Activated CD4-positive, alpha-beta T cell treated with anti-CD3 and anti-CD28 coated beads, Interleukin-2, amount 10 ng/mL, durations not matched to agents 7 days and 5 days (primary cell): ENCODE results near the gene CPOX. TPM values are rescaled to one million over a fixed set of nuclear protein-coding genes. Genes with fewer than 3 reads are reported as not detected.

Source experiments
- CTCF ChIA-PET: fragments of 350-600 bp; sonication (Branson Sonifier 250); formaldehyde crosslinking; loops from one replicate; lab custom pipeline; 2021; ENCODE audit warnings: antibody characterized with exemption; lab: Charles Lee
- POLR2A ChIA-PET: fragments of 350-600 bp; sonication (Branson Sonifier 250); formaldehyde crosslinking; loops from one replicate; lab custom pipeline; 2021; ENCODE audit warnings: antibody characterized with exemption; lab: Charles Lee
- DNase-seq: peaks from one replicate; pipeline ENCODE4 v3.0.0-alpha.2; 2020
- H3K27ac Mint-ChIP-seq: one replicate; pipeline ENCODE4 v1.8.0; 2021; ENCODE audit warnings: mild to moderate bottlenecking, moderate library complexity, mixed read lengths
- H3K27me3 Mint-ChIP-seq: one replicate; pipeline ENCODE4 v1.8.0; 2021; ENCODE audit warnings: mixed read lengths
- H3K36me3 Mint-ChIP-seq: one replicate; pipeline ENCODE4 v1.8.0; 2021; ENCODE audit warnings: low read depth, mixed read lengths
- H3K4me1 Mint-ChIP-seq: one replicate; pipeline ENCODE4 v1.8.0; 2021; ENCODE audit warnings: mixed read lengths
- H3K4me3 Mint-ChIP-seq: one replicate; pipeline ENCODE4 v1.8.0; 2021; ENCODE audit warnings: mild to moderate bottlenecking, moderate library complexity, mixed read lengths
- H3K9me3 Mint-ChIP-seq: one replicate; pipeline ENCODE4 v1.8.0; 2021; ENCODE audit warnings: mixed read lengths
- total RNA-seq, 2 experiments: library from RNA; stranded (reverse); gene quantifications; one replicate each; pipeline ENCODE4 v1.2.3, GENCODE V29; 2021

The CPOX gene
- total RNA-seq, 2 experiments from 2014 or later = 60.4 to 66.3 TPM

GRCh38 chr3:98557324-98558010, 35.9 kb downstream of the CPOX start:
- Mint-ChIP-seq H3K36me3 (peaks cover 36% of the 10 kb centered on the region), H3K27ac (peak overlapping the region; percentile 96), H3K9me3 (peaks cover 6% of the 10 kb centered on the region), H3K4me1 (peaks cover 85% of the 10 kb centered on the region), H3K27me3 (no peaks in the 10 kb centered on the region), H3K4me3 (peak overlapping the region; percentile 72)
- ChIA-PET POLR2A (interaction anchor here (0.6 to 3.4 kb wide), 3 partner anchors 12 to 35 kb away, joined by 3 to 19 read pairs (median 4); partner anchors contain the start of gene CLDND1), CTCF (interaction anchor here (1.1 to 3.5 kb wide), 8 partner anchors 9 to 37 kb away, joined by 3 to 10 read pairs (median 4); no protein-coding TSS in a partner anchor)
- DNase-seq = peak; percentile 50

- H3K27ac Mint-ChIP-seq = peak overlapping the region; percentile 96
- CTCF ChIA-PET = interaction anchor here (1.2 to 3.5 kb wide), 4 partner anchors 9 to 20 kb away, joined by 3 to 10 read pairs (median 4); no protein-coding TSS in a partner anchor
- peaks cover 6% of the 10 kb centered on the region for H3K9me3 Mint-ChIP-seq
- peaks cover 45% of the 10 kb centered on the region for H3K36me3 Mint-ChIP-seq
- POLR2A ChIA-PET = interaction anchor here (0.5 to 3.4 kb wide), 5 partner anchors 9 to 34 kb away, joined by 3 to 19 read pairs (median 4); partner anchors contain the start of gene CLDND1
- H3K4me1 Mint-ChIP-seq = peaks cover 87% of the 10 kb centered on the region
- peak overlapping the region; percentile 72 for H3K4me3 Mint-ChIP-seq
- DNase-seq = peak; percentile 90
- no peaks in the 10 kb centered on the region for H3K27me3 Mint-ChIP-seq
These were observed 37.0 kb downstream of the CPOX start for GRCh38 chr3:98556164-98557130.

- POLR2A ChIA-PET = interaction anchor here (0.9 to 3.4 kb wide), 2 partner anchors 9 to 33 kb away, joined by 4 to 19 read pairs; partner anchors contain the start of gene CLDND1
- Mint-ChIP-seq H3K27ac (peak overlapping the region; percentile 96), H3K9me3 (peaks cover 12% of the 10 kb centered on the region), H3K27me3 (no peaks in the 10 kb centered on the region), H3K36me3 (peaks cover 55% of the 10 kb centered on the region), H3K4me1 (peaks cover 93% of the 10 kb centered on the region), H3K4me3 (peak overlapping the region; percentile 72)
- no peak for DNase-seq
- CTCF ChIA-PET = interaction anchor here (0.8 to 3.5 kb wide), 9 partner anchors 9 to 30 kb away, joined by 3 to 10 read pairs (median 4); no protein-coding TSS in a partner anchor
These were observed 38.4 kb downstream of the CPOX start for GRCh38 chr3:98555025-98555379.

GRCh38 chr3:98554580-98554979, 38.8 kb downstream of the CPOX start:
- ChIA-PET CTCF (interaction anchor here (0.8 to 3.5 kb wide), 8 partner anchors 12 to 30 kb away, joined by 3 to 10 read pairs (median 4); no protein-coding TSS in a partner anchor), POLR2A (interaction anchor here (0.9 to 3.4 kb wide), 2 partner anchors 10 to 32 kb away, joined by 4 to 19 read pairs; partner anchors contain the start of gene CLDND1)
- H3K27me3 Mint-ChIP-seq = no peaks in the 10 kb centered on the region
- H3K4me3 Mint-ChIP-seq = peak overlapping the region; percentile 72
- H3K4me1 Mint-ChIP-seq = peaks cover 93% of the 10 kb centered on the region
- peak overlapping the region; percentile 96 for H3K27ac Mint-ChIP-seq
- peaks cover 55% of the 10 kb centered on the region for H3K36me3 Mint-ChIP-seq
- H3K9me3 Mint-ChIP-seq = peaks cover 10% of the 10 kb centered on the region
- DNase-seq = no peak

GRCh38 chr3:98553753-98554152, 39.7 kb downstream of the CPOX start:
- peaks cover 10% of the 10 kb centered on the region for H3K9me3 Mint-ChIP-seq
- H3K4me3 Mint-ChIP-seq = peak overlapping the region; percentile 72
- H3K36me3 Mint-ChIP-seq = peaks cover 56% of the 10 kb centered on the region
- DNase-seq = no peak
- no peaks in the 10 kb centered on the region for H3K27me3 Mint-ChIP-seq
- ChIA-PET CTCF (interaction anchor here (0.6 to 2.2 kb wide), 8 partner anchors 9 to 29 kb away, joined by 3 to 8 read pairs (median 3); no protein-coding TSS in a partner anchor), POLR2A (interaction anchor here (1.0 kb wide), 1 partner anchor 31 kb away, joined by 3 read pairs; the partner anchor contains the start of gene CLDND1)
- H3K4me1 Mint-ChIP-seq = peaks cover 92% of the 10 kb centered on the region
- H3K27ac Mint-ChIP-seq = peak overlapping the region; percentile 96

- peaks cover 10% of the 10 kb centered on the region for H3K9me3 Mint-ChIP-seq
- CTCF ChIA-PET = interaction anchor here (0.5 to 2.2 kb wide), 8 partner anchors 9 to 215 kb away, joined by 3 to 8 read pairs (median 3); no protein-coding TSS in a partner anchor
- H3K4me1 Mint-ChIP-seq = peaks cover 92% of the 10 kb centered on the region
- peak overlapping the region; percentile 96 for H3K27ac Mint-ChIP-seq
- peak overlapping the region; percentile 72 for H3K4me3 Mint-ChIP-seq
- peaks cover 62% of the 10 kb centered on the region for H3K36me3 Mint-ChIP-seq
- no peaks in the 10 kb centered on the region for H3K27me3 Mint-ChIP-seq
- no peak for DNase-seq
- POLR2A ChIA-PET = interaction anchor here (1.0 kb wide), 1 partner anchor 30 kb away, joined by 3 read pairs; the partner anchor contains the start of gene CLDND1
These were observed 40.3 kb downstream of the CPOX start for GRCh38 chr3:98553021-98553563.

- ChIA-PET CTCF (interaction anchor here (0.8 to 2.2 kb wide), 5 partner anchors 11 to 64 kb away, joined by 3 to 8 read pairs (median 4); no protein-coding TSS in a partner anchor), POLR2A (no interaction called here)
- Mint-ChIP-seq H3K27ac (peak overlapping the region; percentile 96), H3K27me3 (no peaks in the 10 kb centered on the region), H3K4me1 (peaks cover 89% of the 10 kb centered on the region), H3K36me3 (peaks cover 63% of the 10 kb centered on the region), H3K4me3 (peak overlapping the region; percentile 72), H3K9me3 (peaks cover 10% of the 10 kb centered on the region)
- DNase-seq = no peak
These were observed 41.0 kb downstream of the CPOX start for GRCh38 chr3:98552232-98553020.

- ChIA-PET POLR2A (no interaction called here), CTCF (interaction anchor here (0.9 to 1.5 kb wide), 2 partner anchors 12 to 14 kb away, joined by 4 read pairs; no protein-coding TSS in a partner anchor)
- DNase-seq = no peak
- Mint-ChIP-seq H3K27ac (peak overlapping the region; percentile 96), H3K4me1 (peaks cover 82% of the 10 kb centered on the region), H3K27me3 (no peaks in the 10 kb centered on the region), H3K4me3 (peak overlapping the region; percentile 8), H3K36me3 (peaks cover 64% of the 10 kb centered on the region), H3K9me3 (peaks cover 10% of the 10 kb centered on the region)
These were observed 41.7 kb downstream of the CPOX start for GRCh38 chr3:98551754-98552153.

- Mint-ChIP-seq H3K27me3 (no peaks in the 10 kb centered on the region), H3K9me3 (peaks cover 10% of the 10 kb centered on the region), H3K27ac (peak overlapping the region; percentile 48), H3K36me3 (peaks cover 64% of the 10 kb centered on the region), H3K4me3 (no peak overlapping the region), H3K4me1 (peaks cover 80% of the 10 kb centered on the region)
- CTCF ChIA-PET = interaction anchor here (0.9 to 1.5 kb wide), 2 partner anchors 12 to 14 kb away, joined by 4 read pairs; no protein-coding TSS in a partner anchor
- DNase-seq = no peak
- POLR2A ChIA-PET = no interaction called here
These were observed 42.2 kb downstream of the CPOX start for GRCh38 chr3:98551236-98551635.

GRCh38 chr3:98550833-98551232, 42.6 kb downstream of the CPOX start:
- ChIA-PET POLR2A (no interaction called here), CTCF (interaction anchor here (0.9 to 1.5 kb wide), 2 partner anchors 13 to 15 kb away, joined by 4 read pairs; no protein-coding TSS in a partner anchor)
- peaks cover 80% of the 10 kb centered on the region for H3K4me1 Mint-ChIP-seq
- H3K4me3 Mint-ChIP-seq = no peak overlapping the region
- no peak for DNase-seq
- H3K9me3 Mint-ChIP-seq = peaks cover 10% of the 10 kb centered on the region
- H3K36me3 Mint-ChIP-seq = peaks cover 65% of the 10 kb centered on the region
- H3K27ac Mint-ChIP-seq = peak overlapping the region; percentile 48
- no peaks in the 10 kb centered on the region for H3K27me3 Mint-ChIP-seq

- no peak overlapping the region for H3K27ac Mint-ChIP-seq
- H3K4me3 Mint-ChIP-seq = no peak overlapping the region
- H3K36me3 Mint-ChIP-seq = peaks cover 62% of the 10 kb centered on the region
- CTCF ChIA-PET = interaction anchor here (1.5 to 1.9 kb wide), 2 partner anchors 12 to 580 kb away, joined by 3 to 4 read pairs; no protein-coding TSS in a partner anchor
- H3K27me3 Mint-ChIP-seq = no peaks in the 10 kb centered on the region
- H3K9me3 Mint-ChIP-seq = peaks cover 10% of the 10 kb centered on the region
- POLR2A ChIA-PET = no interaction called here
- H3K4me1 Mint-ChIP-seq = peaks cover 73% of the 10 kb centered on the region
- DNase-seq = no peak
These were observed 44.9 kb downstream of the CPOX start for GRCh38 chr3:98548544-98548943.
